Esophagus squamous epithelium (tissue), 4 donors: Measurements from ENCODE around the gene ASTN2.

ENCODE experiments used
- CTCF ChIP-seq, 6 experiments: fragments of 450-650 bp in 4 of 6; fragments of 200-600 bp in 2 of 6; sonication (generic) in 2 of 6; IDR thresholded peaks; one replicate each; pipeline ENCODE4 v1.5.1; 2016 to 2019; ENCODE audit warnings: antibody characterized with exemption in 6 of 6, mild to moderate bottlenecking in 4 of 6, moderate library complexity in 4 of 6
- POLR2A ChIP-seq, 4 donors: fragments of 450-650 bp; IDR thresholded peaks; one replicate each; pipeline ENCODE4 v1.6.1; 2017; ENCODE audit warnings: antibody characterized with exemption in 4 of 4, mild to moderate bottlenecking in 4 of 4, moderate library complexity in 3 of 4

- TF ChIP-seq CTCF (IDR thresholded peaks at IDR 0.05) = no peak
- no peak for TF ChIP-seq POLR2A (IDR thresholded peaks at IDR 0.05)
Measured at GRCh38 chr9:116430849-116431248, 984.0 kb downstream of the ASTN2 start.
